ENCODE measurements around the gene SLC2A1.

DNA sequence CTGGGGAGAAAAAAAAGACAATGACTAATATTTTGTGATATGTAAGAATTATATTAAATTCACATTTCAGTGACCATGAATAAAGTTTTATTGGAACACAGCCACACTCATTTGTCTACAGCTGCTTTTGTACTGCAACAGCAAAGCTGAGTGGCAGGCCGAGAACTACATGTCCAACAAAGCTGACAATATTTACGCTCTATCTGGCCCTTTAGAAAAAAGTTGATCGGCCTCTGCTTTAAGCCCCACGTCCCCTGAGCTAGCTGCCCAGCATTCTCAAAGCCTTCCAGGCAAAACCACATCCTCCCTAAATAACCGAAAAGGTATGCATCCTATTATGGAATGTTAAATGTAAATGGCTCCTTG is 8.6 kb downstream of the SLC2A1 start:
- TF ChIP-seq, protein P1, sequence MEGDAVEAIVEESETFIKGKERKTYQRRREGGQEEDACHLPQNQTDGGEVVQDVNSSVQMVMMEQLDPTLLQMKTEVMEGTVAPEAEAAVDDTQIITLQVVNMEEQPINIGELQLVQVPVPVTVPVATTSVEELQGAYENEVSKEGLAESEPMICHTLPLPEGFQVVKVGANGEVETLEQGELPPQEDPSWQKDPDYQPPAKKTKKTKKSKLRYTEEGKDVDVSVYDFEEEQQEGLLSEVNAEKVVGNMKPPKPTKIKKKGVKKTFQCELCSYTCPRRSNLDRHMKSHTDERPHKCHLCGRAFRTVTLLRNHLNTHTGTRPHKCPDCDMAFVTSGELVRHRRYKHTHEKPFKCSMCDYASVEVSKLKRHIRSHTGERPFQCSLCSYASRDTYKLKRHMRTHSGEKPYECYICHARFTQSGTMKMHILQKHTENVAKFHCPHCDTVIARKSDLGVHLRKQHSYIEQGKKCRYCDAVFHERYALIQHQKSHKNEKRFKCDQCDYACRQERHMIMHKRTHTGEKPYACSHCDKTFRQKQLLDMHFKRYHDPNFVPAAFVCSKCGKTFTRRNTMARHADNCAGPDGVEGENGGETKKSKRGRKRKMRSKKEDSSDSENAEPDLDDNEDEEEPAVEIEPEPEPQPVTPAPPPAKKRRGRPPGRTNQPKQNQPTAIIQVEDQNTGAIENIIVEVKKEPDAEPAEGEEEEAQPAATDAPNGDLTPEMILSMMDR (conservative IDR thresholded peaks at IDR 0.05), result no peak
- no peak for TF ChIP-seq ZFX (IDR thresholded peaks at IDR 0.05)

All from C4-2B (cell line).